GM18907 (cell line): ENCODE data around the gene PTGFRN.

Source experiments
- ATAC-seq: cut with Tn5 transposase; IDR thresholded peaks from one replicate; pipeline ENCODE4 v1.9.1; 2021; ENCODE audit warnings: mild to moderate bottlenecking, moderate library complexity; ENCODE audit not compliant: unreplicated experiment

Gene PTGFRN

DNA sequence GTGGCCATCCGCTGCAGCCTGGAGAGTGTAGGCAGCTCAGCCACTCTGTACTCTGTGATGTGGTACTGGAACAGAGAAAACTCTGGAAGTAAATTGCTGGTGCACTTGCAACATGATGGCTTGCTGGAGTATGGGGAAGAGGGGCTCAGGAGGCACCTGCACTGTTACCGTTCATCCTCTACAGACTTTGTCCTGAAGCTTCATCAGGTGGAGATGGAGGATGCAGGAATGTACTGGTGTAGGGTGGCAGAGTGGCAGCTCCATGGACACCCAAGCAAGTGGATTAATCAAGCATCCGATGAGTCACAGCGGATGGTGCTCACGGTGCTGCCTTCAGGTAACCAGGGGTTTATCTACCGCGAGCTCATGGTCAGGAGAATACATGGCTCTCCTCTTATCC is 115.9 kb downstream of the PTGFRN start:
- no peak for ATAC-seq

DNA sequence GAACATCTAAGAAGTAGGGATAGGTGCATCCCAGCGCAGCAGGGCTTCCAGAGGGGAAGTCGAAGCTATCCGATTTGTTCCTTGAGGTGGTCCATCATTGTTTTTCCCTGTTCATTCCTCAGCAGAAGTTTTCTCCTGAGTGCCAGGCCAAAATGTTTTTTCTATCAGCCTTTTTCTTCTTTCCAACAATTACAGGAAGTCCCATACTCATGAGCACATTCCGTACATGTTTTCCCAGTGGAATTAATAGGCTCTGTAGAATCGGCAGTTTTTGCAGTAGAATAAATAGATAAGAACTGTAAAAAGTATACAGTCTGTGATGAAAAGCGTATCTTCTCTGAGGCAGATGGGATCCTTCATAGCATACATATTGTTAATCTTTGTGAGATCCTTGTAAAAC is 116.6 kb downstream of the PTGFRN start:
- ATAC-seq = no peak

DNA sequence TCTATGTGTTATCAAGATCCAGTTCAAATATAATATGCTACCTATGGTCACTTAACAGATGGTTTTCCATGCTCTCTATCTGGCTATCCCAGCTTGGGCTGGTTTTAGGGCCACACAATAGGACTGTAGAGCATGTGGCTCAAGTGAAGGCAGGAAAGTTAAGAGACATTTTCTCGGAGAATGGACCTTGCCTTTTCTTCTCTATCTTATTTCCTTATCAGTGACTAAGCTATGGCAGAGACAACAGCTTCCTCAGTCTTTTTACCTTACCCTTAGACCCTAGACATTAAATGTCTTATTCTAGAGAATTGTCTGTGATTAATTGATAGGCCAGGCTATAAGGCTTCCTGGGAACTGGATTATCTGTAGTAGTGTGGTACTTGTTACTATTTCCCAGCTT is 120.0 kb downstream of the PTGFRN start:
- no peak for ATAC-seq

DNA sequence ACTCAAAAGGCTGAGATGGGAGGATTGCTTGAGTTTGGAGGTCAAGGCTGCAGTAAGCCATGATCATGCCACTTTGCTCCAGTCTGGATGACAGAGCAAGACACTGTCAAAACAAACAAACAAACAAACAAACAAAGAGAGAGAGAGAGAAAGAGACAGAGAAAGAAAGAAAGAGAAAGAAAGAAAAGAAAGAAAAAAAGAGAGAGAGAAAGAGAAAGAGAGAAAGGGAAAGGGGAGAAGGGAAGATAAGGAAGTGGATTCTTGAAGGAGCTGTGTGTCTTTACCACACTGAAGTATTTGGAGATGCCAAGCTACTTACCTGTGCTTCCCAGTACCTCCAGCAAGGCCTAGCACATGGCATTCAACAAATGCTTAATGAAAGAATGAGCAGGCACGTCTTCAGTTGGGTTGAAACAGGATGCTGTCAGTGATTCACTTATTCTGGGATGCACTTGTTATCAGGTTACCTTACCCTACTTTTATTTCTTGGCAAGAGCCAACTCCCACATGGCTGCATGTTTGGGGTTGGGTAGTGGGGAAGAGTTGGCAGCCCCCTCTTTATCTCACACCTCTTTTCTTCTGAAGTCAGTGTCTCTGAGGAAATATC is 120.7 kb downstream of the PTGFRN start:
- no peak for ATAC-seq

DNA sequence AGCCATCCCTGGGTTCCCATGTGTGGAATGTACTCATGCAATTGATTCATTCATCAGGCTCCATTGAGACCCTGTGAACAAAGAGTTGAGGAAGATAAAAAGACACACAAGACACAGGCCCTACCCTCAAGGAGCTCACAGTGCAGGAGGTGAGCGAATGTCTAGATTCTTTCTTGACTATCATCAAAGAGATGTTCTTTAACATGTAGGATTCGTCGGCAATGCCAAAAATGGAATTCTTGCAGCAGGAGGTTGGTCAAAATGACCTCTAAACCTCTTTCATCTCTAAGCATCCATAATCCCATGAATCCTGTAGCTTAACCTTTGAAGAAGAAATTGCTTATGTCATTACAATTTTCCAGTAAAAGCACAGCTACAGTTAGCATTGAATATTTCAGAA is 122.5 kb downstream of the PTGFRN start:
- no peak for ATAC-seq

DNA sequence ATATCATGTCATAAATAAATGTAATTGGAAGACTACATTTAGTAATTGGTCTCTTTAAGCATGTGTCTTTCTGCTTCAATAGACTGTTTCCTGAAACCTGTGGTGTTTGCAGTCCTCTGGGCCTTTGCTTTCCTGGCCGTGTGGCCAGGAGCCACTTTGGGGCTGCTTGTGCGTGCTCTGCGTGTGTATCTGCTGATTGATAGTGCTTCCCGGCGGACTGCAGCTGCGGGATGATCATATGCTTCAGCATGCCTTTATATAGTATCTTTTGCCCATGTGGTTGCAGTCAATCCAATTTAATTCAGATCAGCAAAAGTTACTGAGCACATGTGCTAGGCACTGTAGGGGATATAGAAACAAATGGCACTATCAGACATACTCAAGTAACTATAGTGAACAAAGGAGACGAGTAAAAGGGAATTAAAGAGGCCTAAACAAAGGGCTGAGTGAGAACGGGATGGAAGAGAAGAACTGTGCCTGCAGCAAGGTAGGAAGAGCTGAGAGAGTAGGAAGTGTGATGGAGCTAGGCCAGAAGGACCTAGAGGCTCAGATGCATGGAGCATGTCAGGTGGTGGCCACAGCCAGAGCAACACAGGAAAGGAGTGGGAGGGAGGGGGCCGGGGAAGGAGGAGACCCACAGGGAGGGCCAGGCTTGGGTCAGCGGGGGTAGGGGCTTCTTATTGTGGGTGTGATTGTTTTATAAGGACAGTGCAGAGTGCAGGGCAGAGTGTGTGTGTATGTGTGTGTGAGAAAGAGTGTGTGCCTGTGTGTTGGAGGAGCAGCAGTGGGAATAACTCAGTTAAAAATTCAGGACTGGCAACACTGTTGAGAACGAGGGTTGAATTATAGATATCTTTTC is 123.2 kb downstream of the PTGFRN start:
- ATAC-seq = no peak

DNA sequence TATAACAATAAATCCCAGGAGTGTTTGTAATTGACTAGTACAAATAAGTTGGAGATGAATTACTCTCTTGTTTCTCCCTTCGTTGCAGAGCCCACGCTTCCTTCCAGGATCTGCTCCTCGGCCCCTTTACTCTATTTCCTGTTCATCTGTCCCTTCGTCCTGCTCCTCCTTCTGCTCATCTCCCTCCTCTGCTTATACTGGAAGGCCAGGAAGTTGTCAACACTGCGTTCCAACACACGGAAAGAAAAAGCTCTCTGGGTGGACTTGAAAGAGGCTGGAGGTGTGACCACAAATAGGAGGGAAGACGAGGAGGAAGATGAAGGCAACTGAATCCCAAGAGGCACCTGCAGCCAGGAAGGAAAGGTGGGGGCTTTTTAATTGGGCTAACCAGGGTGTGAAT is 124.1 kb downstream of the PTGFRN start:
- ATAC-seq = no peak

DNA sequence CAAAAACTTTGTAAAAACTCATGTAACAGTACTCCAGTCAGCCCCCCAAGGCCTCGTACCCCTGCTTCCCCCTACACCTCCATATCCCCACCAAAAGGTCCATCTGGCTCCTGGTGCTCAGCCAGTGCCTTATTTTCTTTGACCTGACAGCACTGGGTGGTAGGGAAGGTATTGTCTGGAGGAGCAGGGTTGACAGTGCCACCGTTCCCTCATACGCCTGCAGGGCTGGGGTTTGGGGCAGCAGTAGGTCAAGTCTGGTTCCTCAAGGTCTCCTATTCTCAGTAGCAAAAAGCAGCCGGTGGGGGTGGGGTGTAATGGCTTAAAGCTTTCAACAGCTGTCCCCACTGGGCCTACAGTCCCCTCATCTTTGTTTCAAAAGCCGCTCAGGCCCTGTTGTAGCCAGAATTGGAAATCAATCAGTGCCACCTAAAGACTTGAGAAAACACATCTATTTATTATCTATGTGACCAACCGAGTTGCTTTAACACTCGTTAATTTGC is 125.1 kb downstream of the PTGFRN start:
- ATAC-seq = no peak

DNA sequence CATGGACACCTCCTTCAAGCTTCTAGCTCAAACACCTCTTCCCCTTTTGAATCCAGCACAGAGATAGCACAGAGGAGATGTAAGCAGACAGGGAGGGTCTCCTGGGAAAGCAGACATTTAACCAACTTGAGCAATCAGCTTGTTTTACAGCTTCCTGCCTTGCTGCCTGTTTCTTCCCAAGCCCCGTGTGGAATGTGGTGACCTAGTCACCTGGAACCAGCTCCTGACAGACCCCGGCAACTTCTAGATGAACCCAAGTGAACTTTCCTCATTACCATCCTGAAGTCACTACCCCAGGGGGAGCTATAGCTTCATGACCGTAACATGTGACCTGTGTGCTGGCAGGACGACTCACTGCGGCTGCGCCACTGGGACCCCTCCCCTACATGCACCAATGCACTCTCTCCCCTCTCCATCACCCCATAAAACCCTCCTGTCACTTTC is 126.3 kb downstream of the PTGFRN start:
- no peak for ATAC-seq

DNA sequence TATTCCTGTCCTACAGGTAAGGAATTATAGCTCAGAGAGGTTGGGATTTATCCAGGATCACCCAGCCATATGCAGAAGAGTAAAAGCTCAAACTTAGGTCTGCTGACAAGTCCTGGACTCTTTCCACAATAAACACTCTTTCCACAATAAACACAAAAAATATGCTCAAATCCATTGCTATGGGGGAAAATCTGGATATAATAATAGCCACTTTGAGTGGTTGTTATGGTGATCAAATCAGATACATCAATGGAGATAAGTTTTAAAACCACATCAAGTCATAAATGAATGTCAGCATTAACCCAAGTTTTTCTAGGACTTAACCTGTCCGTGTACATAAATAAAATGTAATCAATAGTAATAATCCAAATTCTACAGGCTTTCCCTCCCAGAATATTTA is 128.1 kb downstream of the PTGFRN start:
- ATAC-seq = no peak

DNA sequence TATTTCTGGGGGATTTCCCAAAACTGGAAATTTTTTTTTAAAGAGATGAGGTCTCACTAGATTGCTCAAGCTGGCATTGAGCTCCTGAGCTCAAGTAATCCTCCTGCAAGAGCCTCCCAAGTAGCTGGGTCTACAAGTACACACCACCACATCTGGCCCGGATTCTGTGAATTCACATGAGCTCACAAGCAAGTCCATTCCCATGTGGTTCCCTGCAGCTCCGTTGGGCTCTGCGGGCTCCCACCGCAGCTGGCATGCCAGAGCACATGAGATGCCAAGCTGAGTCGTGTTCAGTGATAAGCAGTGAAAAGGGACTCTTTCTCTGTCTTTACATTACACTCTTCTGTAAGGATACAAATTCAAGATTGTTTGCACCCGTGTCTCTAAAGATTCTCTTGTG is 128.5 kb downstream of the PTGFRN start:
- no peak for ATAC-seq
